Vagina (tissue), 2 donors: ENCODE measurements around the gene RYR1.

Experiments
- CTCF ChIP-seq, 3 experiments: fragments of 450-650 bp in 2 of 3; fragments of 200-600 bp in 1 of 3; sonication (generic) in 1 of 3; IDR thresholded peaks; one replicate each; pipeline ENCODE4 v1.5.1; 2017 to 2019; ENCODE audit warnings: antibody characterized with exemption in 3 of 3, mild to moderate bottlenecking in 2 of 3, moderate library complexity in 2 of 3
- POLR2A ChIP-seq, 2 donors: fragments of 450-650 bp; IDR thresholded peaks; one replicate each; pipeline ENCODE4 v1.6.1; 2017; ENCODE audit warnings: antibody characterized with exemption in 2 of 2, mild to moderate bottlenecking in 2 of 2, moderate library complexity in 2 of 2
- POLR2AphosphoS5 ChIP-seq, 2 donors: sonication (generic); formaldehyde crosslinking; IDR thresholded peaks; one replicate each; pipeline ENCODE4 v1.9.0; 2017; ENCODE audit warnings: antibody characterized with exemption in 2 of 2, mild to moderate bottlenecking in 2 of 2, low read depth in 1 of 2; ENCODE audit not compliant: insufficient read depth in 1 of 2

- TF ChIP-seq CTCF (IDR thresholded peaks at IDR 0.05) (no peak), POLR2A (IDR thresholded peaks at IDR 0.05) (no peak), POLR2AphosphoS5 (IDR thresholded peaks at IDR 0.05; ENCODE audit: insufficient read depth in 1 of 2, low read depth in 1 of 2) (no peak)
Measured at GRCh38 chr19:38464421-38465082, 31.1 kb downstream of the RYR1 start.
